DMS114 treated with DMSO at 0.1 percent for 48 hours (cell line): ENCODE results near the gene KLHDC3.
A peak's percentile ranks its signal among the peaks of the same experiment; 100 is the strongest.

ENCODE experiments used
- DNase-seq: peaks from one replicate; lab custom pipeline; 2025; ENCODE audit not compliant: unreplicated experiment; lab: John Stamatoyannopoulos, UW

Gene KLHDC3

DNA sequence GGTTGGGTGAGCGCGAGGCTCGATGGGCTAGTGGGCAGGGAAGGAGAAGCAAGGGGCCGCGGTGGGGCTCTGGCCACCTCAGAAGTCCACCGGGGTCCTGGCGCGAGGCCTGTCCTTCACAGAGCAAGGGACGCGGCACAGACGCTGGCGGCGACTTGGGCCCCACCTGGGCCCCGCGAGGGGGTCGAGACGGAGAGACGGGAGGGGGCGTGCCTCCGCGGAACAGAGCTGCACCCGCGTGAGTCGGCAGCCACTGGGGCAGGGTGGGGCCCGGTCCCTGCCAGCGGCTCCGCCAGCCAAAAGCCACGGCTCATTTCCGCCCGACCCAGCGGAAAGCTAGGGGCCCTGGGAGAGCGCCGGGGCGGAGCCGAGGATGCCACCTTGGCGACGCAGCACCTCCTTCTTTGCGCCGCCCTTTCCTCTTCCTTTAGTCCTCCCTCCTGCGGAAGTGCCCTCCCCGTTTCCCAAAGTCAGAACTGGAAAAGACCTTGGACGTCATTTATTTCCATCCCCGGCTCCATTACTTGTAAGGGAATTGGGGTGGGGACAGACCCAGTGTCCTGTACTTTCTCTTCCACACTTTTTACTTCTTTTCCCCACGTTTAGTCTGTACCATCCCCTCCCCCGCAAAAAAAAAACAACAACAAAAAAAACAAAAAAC is 39.6 kb downstream of the KLHDC3 start, which contains the start of gene CUL7:
Gene CUL7 (minus strand): TSS at position 307 of the 661 bp plus-strand sequence. CDS start 1,063 bp downstream, outside the sequence.
- DNase-seq: peak; percentile 97

DNA sequence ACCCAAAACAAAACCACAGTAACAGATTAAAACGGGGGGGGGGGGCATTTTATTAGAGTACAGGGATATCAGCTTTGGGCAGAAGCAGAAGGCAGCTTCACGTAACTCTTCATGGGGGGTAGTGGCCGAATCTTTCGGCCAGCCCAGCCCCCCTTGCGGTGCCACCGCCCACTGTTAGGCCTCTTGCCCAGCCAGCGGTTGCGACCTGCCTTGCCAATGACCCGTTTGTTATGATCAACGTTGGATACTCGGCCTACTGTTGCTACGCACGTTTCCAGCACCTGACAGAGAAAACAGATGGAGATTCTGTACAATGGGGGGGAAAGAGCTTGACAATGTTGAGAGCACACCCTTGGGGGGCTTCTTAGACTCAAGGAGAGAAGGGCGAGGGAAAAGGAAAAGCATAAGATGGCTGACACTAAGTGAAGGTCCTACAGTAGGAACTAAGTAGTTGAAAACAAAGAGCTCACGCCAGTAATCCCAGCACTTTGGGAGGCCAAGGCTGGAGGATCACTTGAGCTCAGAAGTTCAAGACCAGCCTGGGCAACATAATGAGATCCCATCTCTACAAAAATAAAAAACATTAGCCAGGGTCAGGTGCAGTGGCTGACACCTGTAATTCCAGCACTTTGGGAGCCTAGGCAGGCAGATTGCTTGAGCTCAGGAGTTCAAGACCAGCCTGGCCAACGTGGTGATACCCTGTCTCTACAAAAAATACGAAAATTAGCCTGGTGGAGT is 40.3 kb downstream of the KLHDC3 start:
- DNase-seq: no peak

DNA sequence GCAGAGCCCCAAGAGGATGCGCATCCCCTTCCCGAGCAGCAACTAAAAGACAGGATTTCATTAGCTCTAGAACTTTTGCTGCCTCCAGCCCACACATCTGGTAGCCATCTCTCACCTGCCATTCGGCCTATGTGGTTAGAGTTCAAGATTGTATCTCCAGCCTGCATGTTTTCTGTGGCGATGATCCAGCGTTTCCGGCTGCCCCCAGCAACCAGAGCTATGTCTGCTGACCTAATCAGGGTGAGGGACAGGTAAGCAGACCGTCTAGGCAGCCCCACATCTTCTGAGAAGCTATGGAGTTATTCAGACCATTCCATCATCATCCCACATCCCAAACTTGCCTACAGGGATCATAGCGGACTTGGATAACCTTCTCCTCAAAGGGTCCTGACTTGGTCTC is 41.9 kb downstream of the KLHDC3 start:
- DNase-seq: no peak

DNA sequence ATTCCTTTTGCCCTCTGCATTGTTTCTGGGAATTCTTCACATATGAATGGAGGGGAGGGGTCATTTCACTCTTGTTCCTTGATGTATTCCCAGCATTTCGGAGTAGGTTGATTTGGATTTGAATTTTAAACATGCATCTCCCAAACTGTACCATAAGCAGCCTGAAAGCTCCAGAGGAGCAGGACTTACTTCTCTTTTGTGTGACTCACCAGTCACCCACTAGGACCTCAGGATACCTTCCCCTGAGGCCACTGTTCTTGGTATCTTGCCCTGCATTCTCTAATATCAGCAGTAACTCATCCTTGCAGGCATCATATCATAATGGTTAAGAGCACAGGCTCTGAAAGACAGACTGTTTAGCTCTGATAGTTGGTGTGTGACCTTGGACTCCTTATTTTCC is 44.5 kb downstream of the KLHDC3 start:
- no peak for DNase-seq

DNA sequence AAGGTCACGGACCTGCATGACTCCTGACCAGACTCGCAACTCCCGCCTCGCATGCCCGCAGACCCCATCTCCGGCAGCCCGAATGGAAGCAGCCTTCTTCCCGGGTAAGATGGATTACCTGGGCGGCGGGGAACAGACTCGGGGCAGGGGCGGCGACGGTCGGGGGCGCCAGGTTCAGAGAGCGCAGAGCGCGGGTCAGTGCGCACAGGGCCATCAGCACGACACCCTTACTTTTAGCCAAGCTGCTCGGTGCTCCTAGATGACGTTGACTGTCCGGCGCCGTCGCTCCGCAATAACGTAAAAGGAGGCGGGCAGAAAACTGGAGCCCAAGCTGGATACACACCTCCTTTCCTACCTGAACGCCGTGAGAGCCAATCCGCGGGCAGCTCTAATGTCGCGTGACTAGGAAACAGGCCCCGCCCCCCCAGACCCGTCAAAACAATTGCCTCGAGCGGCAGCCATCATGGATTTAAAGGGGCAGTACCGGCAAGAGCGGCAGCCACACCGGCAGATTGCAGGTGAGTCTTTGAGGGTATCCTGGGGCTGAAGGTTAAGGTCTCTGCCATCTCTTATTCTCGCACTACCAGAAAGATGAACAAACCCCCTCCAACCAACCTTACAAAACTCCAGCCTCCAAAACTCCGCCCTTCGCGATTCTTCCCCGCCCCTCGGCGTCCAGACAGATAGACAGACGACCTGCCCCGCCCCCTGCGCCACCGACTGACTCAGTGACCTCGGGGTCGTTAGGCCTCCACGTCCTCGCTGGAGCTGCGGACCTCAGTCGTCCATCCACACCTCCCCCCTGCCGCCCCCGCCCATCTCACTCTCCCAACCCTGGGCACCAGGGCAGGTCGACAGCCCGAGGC is 45.4 kb downstream of the KLHDC3 start, which contains the start of the genes KLC4 and MRPL2:
Gene KLC4 (plus strand): TSS at position 464 of the 866 bp plus-strand sequence. CDS start 1,705 bp downstream, outside the sequence.
Gene MRPL2 (minus strand): TSS at position 267 of the 866 bp plus-strand sequence. CDS start 53 bp downstream, at position 214.
- peak; percentile 99 for DNase-seq

DNA sequence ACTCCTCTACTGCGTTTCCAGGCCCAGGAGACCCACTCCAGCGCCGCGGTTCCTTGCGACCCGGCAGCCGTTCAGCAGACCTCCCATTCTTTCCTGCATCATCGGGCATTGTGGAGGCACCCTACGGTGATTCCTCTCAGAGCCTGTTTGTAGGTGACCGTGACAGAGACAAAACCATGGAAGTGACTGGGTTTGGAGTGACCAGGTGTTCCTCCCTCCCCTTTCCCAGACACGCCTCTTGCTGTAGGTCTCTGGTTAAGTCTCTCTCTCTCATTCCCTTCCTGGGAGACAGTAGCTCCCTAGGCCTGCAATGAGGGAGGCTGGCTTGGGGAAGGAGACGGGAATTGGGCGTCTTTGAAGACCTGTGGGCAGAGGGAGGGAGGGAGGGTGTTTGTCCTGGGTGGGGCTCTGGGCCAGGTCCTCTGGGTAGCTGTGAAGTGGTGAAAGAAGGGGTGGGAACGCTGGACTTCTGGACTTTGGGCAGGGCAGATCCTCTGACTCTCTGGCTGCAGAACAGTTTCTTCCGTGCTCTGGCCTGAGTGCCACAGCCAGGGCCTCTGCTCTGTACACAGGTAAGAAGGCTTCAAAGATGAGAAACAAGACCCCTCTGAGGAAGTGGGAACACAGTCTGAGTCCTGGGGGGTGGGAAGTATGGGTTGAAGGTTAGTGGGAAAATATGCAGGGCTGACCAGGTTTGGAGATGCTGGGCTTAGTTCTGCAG is 46.1 kb downstream of the KLHDC3 start:
- DNase-seq: no peak

DNA sequence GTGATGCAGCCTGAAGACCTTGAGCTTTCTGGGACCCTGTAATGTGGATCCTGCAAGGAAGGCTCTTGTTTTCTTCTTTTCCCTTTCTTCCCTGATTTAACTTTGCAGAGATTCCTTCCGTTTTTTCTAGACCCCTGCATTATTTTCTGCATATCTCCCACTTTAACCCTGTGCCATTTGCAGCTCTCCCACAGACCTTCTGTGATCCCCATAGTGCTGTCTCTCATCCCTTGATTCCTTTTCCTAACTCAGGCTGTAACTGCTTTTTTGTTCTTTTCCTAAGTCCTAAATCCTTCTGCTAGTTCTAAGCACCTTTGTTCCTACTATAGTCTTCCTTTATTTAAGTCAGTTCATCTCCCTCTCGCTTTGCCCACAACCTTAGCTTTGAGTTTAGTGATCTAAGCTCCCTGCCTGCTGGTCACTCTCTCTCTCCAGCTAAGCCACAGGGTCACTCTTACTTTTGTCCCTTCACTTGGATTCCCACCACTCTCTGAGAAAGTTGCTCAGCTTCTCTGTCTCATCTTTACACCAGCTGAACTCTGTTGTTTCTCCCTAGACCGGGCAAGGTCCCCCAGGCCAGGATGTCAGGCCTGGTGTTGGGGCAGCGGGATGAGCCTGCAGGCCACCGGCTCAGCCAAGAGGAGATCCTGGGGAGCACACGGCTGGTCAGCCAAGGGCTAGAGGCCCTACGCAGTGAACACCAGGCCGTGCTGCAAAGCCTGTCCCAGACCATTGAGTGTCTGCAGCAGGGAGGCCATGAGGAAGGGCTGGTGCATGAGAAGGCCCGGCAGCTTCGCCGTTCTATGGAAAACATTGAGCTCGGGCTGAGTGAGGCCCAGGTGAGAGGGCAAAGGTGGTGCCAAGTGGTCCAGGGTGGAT is 46.9 kb downstream of the KLHDC3 start:
- no peak for DNase-seq

DNA sequence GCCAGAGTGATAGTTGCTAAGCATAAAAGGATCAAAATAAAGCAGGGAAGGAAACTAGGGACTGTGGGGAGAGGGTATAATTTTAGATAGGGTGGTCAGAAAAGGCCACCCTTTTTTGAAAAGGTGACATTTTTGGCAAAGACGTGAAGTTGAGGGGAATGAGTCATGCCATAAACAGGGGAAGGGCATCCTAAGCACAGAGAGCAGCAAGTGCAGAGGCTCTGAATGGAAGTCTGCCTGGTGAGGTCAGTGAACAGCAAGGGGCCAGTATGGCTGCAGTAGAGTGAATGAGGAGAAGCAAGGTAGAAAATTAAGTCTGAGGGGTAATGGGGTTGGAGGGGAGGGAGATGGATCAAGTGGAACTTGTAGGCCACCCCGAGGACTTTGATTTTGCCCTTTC is 47.8 kb downstream of the KLHDC3 start:
- no peak for DNase-seq

DNA sequence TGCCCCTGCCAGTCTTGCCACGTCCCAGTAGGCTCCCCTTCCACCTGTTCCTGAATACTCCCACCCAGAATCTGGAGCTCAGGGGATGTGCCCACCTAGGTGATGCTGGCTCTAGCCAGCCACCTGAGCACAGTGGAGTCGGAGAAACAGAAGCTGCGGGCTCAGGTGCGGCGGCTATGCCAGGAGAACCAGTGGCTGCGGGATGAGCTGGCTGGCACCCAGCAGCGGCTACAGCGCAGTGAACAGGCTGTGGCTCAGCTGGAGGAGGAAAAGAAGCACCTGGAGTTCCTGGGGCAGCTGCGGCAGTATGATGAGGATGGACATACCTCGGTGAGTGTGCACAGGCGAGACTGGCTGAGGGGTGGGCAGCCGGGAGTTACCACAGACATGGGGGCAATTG is 48.8 kb downstream of the KLHDC3 start:
- DNase-seq: no peak

DNA sequence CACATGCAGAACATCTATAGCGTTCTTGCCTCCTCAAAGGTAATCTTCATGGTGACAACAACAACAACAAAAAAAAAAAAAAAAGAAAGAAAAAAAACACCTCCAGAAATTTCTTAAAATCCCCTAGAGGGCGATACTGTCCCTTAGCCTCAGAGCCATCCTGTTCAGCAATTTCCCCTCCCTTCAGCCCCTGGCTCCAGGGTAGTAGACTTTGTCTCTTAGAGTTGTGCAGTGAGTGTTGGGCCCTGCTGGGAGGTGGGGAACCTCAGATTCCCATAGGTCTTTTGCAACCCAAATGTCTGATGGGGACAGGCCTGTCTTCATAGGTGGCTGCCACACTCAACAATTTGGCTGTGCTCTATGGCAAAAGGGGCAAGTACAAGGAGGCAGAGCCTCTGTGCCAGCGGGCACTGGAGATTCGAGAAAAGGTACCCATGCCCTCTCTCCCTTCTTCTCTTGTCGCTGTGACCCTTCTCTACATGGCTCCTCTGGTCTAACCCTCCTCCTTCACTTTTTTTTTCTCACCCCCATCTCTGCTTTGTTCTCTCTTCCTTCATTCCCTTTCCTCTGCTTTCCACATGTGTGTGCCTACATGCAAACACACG is 56.1 kb downstream of the KLHDC3 start:
- peak; percentile 73 for DNase-seq
